Measurements from ENCODE around the gene B4GALT5.

The B4GALT5 gene

DNA sequence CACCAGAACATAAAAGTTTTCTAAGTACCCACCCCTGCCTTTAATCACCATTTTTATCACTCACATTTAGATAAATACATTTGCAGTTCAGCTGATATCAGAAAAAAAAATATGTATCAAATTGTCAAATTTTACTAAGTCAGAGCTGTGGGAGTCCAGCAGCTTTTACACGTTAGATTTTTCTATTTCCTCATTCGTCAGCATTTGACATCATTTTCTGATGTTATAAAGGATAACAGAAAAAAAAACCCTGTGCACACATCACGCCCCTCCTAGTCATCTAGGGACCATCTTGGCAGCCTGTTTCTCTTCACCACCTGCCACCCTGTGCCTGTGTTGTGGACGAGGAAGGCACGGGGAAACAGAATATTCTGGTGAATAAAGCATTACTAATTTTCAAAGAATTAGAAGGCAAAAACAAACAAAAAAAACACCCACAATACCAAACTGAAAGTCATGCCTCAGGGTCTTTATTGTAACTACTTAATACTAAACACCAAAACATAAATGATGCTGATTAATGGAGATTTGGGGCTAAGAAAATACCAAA, 12.4 kb downstream of the B4GALT5 start:
- no peak for DNase-seq (ENCODE audit: low read depth in 2 of 2)

DNA sequence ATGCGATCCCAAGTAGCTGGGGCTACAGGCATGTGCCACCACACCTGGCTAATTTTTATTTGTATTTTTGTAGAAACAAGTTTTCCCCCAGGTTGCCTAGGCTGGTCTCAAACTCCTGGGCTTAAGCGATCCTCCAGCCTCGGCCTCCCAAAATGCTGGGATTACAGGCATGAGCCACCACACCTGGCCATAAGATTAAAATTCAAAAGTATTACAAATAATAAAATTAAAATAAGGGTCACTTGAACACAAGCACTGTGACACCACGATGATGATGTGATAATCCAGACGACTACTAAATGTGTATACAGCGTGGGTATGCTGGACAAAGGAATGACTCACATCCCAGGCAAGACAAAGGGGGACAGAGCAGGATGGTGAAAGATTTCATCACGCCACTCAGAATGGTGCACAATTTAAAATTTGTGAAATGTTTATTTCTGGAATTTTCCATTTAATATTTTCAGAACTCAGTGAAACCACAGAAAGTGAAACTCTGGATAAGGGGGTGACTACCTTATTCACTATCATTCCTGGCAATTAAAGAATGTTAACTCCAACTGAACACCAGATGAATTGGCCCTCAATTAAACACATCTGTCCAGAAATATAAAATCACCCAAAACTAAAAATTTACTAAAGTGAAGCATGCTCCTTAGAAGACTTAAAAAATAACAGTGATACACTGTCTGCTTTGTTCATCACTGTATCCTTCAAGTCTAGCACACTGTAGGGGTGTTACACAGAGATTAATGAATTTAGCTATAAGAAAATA, 13.1 kb downstream of the B4GALT5 start:
- DNase-seq (ENCODE audit: low read depth in 2 of 2): no peak

- no peak for DNase-seq (ENCODE audit: low read depth in 2 of 2)
Measured at GRCh38 chr20:49699200-49699992, 14.3 kb downstream of the B4GALT5 start.

- no peak for DNase-seq (ENCODE audit: low read depth in 2 of 2)
Measured at GRCh38 chr20:49698477-49698876, 15.2 kb downstream of the B4GALT5 start.

DNA sequence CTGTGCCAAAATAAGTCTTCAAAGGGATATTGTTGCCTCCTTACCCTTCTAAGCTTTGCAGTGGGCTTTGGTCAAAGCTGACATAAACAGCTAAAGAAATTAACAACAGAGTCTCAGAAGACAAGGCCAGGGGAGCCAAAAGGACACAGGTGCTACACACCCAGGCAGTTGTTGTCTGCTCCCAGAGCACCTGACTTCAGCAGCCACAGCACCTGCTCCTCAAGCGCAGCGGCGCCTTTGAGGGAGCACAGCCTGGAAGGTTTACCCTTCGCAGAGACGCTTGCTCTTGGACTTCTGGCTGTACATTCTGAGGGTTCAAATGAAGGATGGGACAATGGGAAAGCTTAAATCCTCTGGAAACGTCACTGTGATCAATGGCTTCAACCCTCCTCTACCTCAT, 16.6 kb downstream of the B4GALT5 start:
- DNase-seq (ENCODE audit: low read depth in 2 of 2): no peak

DNA sequence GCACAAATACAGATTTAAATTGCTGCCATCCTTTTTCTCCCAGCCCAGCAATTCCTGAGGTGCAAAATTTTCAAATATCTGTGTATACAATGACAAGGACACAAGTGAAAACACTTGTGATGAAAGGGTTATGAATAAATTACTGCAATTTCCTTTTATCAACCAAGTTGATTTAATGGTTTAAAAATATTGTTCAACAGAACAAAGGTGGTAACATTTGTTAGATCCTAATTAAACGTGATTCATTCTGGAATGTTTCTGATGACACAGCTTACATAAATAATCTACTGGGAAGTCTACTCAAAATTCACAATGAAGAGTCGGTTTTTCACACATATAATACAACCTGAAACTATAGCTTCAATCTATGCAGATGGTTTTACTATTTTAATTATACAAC, 17.1 kb downstream of the B4GALT5 start:
- DNase-seq (ENCODE audit: low read depth in 2 of 2): no peak

DNA sequence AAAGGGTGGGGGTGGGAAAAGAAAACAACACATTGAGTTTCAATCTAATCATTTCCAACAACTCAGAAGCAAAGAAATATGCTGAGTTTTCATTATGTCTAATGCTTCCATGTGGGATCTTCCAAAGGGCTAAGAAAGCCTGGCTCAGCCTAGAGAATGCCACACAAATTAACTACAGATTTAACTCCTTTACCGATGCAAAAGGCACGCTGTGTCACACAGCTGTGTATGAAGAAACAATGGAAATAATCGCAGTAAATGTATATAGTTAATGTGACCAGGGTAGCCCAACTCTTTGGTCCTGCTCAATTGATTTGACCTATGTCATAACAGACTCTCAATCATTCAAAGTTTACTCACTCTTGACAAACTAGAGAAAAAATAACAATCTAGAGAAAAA, 17.8 kb downstream of the B4GALT5 start:
- DNase-seq (ENCODE audit: low read depth in 2 of 2): no peak

DNA sequence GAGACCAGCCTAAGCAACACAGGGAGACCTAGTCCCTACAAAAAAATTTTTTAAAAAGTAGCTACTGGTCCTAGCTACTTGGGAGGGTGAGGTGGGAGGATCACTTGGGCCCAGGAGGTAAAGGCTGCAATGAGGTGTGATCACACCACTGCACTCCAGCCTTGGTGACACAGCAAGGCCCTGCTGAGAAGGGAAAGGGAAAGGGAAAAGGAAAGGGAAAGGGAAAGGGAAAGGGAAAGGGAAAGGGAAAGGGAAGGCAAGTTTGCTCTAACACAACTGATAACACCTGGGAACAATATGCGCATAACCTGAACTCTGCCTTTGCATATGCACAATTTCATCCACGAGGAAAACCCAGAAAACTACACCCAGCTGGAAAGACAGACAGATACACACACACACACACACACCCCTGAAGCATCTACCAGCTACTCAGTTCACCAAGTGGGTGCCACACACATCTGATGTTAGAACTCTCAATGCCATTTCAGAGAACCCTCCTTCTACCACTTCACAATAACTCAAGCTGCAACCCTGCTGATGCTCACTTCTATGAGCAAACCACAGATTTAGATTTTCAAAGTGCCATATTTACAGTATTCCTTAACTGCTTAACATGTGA, 19.1 kb downstream of the B4GALT5 start:
- DNase-seq (ENCODE audit: low read depth in 2 of 2): no peak

DNA sequence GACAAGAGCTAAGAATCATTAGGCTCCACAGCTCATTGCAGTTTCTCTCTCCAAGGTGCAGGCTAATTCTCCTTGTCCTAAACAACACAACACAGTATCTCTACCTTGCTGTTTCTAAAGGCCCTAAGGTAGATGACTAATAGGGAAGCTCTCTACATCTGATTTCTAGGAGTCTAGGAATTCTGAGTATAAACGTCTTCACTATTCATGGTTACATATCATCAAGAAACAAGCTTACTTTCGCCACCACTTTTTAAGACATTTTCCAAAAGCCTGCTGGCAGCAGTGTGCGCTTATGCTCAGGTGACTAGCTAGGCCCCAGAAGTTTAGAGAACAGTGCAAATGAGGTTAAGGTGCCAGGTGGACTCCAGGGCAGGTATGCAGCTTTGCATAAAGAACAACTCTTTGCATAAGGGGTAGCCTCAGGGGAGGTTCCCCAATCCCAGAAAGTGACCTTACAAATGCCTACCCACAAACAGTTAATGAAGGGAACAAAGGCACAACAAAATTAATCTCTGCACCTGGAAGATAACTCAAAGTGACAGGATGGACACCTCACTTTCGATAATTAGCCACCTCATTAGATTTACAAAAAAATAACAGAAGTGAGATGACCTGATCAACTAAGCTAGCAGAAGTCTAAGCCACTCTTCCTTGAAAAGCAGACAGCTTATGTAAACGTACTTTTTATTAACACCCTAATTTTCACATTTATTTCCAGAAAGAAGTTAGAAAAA, 20.1 kb downstream of the B4GALT5 start:
- no peak for DNase-seq (ENCODE audit: low read depth in 2 of 2)

DNA sequence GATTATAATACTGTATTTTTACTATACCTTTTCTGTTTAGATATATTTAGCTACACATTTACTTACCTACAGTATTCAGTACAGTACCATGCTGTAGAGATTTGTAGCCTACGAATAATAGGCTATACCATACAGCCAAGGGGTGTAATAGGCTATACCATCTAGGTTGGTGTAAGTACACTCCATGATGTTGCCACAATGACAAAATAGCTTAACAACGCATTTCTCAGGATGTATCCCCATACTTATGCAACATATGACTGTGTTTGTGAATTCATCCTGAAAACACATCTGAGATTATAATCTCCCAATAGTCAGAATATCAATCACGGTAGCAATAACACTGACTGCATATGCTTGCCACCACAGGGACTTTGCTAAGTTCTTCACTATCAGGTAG, 20.7 kb downstream of the B4GALT5 start:
- DNase-seq (ENCODE audit: low read depth in 2 of 2): no peak

DNA sequence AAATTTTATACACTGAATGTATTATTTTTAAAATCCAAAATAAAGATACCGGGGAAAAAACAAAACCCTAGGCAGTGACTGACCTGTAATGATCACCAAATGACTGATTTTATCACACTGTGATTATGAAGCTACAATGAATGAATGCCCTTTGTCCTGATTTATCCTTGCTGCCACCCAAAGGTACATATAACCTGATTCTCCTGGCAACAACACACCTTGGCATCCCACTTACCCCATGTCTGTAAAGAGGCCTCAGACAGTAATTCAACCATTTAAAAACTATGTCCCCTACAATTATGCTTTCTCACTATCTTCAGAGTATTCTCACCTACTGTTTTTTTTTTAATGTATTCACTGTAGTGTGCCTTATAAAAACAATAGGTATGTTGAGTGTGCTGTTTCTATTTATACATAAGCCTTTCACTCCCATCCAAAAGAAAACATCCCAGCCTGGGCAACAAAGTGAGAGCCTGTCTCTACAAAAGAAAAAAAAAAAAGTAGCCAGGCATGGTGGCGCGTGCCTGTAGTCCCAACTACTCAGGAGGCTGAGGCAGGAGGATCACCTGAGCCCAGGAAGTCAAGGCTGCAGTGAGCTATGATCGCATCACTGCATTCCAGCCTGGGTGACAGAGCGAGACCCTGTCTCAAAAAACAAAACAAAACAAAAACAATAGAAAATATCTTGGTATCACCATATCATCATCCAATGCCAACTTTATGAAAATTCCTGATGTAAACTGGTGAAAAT, 21.7 kb downstream of the B4GALT5 start:
- DNase-seq (ENCODE audit: low read depth in 2 of 2): no peak

DNA sequence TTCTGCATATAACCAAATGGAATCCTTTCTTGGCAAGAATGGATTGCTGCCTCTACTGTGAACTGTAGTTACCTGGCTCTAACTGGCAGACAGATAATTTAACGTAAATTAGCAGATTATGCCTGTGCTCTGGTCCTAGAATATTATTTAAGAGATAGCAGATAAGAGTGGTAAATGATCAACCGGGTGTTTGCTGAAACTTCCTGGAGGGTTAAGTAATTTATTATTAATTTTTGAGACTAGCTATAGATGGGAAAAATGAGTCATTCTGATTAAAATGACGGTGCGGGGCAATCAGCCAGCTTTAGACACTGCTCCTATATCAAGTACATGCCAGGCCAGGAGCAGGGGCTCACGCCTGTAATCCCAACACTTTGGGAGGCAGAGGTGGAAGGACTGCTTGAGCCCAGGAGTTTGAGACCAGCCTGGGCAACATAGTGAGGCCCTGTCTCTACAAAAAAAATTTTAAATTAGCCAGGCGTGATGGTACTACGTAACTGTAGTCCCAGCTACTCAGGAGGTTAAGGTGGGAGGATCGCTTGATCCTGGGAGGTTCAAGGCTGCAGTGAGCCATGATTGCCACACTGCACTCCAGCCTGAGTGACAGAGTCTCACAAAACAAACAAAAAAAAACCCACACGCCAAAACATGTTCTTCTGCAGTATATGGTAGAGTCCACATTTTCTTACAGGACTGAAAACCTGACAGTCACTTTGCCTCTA, 22.6 kb downstream of the B4GALT5 start:
- no peak for DNase-seq (ENCODE audit: low read depth in 2 of 2)

GRCh38 chr20:49687595-49688567, 25.8 kb downstream of the B4GALT5 start:
- DNase-seq (ENCODE audit: low read depth in 2 of 2): no peak

DNA sequence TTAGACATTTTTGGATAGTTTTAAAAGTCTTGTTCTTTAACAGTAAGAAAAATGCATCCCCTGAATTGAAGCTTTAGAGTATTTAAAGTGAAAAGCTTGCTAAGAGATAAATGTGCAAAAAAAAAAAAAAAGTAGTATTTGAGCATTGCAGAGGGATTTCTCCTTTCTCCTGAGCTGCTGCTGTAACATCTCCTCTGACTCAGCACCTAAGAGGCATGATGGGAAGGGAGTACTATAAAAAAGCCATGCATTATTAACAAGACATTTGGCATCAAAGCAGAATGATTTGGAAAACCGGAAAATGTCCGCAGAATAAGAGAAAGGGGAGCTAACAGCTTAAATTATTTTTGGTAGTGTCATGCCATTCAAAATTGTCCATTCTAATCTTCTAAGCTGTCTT, 27.9 kb downstream of the B4GALT5 start:
- no peak for DNase-seq (ENCODE audit: low read depth in 2 of 2)

- no peak for DNase-seq (ENCODE audit: low read depth in 2 of 2)
Measured at GRCh38 chr20:49685161-49685601, 28.5 kb downstream of the B4GALT5 start.

DNA sequence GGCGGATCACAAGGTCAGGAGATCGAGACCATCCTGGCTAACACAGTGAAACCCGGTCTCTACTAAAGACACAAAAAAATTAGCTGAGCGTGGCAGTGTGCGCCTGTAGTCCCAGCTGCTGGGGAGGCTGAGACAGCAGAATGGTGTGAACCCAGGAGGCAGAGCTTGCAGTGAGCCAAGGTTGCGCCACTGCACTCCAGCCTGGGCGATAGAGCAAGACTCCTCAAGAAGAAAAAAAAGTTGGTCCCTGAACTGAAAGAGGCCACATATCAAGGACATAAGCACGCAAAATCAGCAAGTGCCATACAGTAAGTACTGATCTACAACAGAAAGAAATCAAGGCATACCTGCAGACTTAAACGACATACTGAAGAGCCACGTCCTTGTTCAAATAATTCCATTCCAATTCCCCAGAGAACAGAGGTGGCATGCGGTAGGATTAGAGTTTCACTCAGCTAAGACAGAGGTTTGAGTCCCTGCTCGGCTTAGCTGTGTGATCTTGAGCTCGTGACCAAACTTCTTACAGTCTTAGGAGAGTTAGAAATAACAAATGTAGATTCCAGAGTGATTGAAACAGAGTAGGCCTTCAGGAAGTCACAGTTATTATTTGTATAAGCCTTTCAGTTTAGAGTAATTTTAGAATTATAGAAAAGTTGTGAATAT, 29.2 kb downstream of the B4GALT5 start:
- DNase-seq (ENCODE audit: low read depth in 2 of 2): no peak

GRCh38 chr20:49682798-49683197, 30.9 kb downstream of the B4GALT5 start:
- no peak for DNase-seq (ENCODE audit: low read depth in 2 of 2)

DNA sequence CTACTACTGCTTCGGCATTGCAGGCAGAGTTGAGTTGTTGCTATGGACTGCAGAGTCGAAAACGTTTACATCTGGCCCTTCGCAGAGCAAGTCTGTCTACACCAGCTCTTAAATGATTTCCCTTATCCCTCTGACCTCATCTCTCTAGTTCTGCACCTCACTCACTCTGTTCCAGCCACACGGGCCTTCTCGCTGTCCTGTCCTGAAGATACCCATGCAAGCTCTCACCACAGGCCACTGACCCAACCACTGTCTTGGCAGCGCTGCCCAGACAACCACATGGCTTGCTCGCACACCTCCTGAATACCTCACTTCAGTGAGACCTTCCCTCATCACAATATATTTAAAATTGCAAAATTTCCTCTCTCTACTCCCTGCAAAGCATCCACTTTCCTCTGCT, 31.4 kb downstream of the B4GALT5 start:
- no peak for DNase-seq (ENCODE audit: low read depth in 2 of 2)

- no peak for DNase-seq (ENCODE audit: low read depth in 2 of 2)
Measured at GRCh38 chr20:49681850-49682216, 31.8 kb downstream of the B4GALT5 start.
